Suprapubic skin (tissue), 4 donors: ENCODE results near the gene POTEB2. TPM values are rescaled to one million over a fixed set of nuclear protein-coding genes. Genes with fewer than 3 reads are reported as not detected.
"Not testable (repeated sequence)": the region's sequence is repeated elsewhere in the genome, so short reads cannot be mapped to it uniquely, and the experiment has no call there.

Source experiments
- DNase-seq, 2 donors: peaks; one replicate each; pipeline ENCODE4 v3.0.0-alpha.2; 2019; ENCODE audit warnings: low spot score in 2 of 2
- H3K27ac ChIP-seq: fragments of 200-600 bp; sonication (generic); one replicate; pipeline ENCODE4 v1.5.1; 2019
- H3K27me3 ChIP-seq: fragments of 200-600 bp; sonication (generic); one replicate; pipeline ENCODE4 v1.5.1; 2019
- H3K36me3 ChIP-seq: fragments of 200-600 bp; sonication (generic); one replicate; pipeline ENCODE4 v1.5.1; 2019
- H3K4me1 ChIP-seq: fragments of 200-600 bp; sonication (generic); one replicate; pipeline ENCODE4 v1.5.1; 2019
- H3K4me3 ChIP-seq: fragments of 200-600 bp; sonication (generic); one replicate; pipeline ENCODE4 v1.5.1; 2019; ENCODE audit warnings: mild to moderate bottlenecking
- H3K9me3 ChIP-seq: fragments of 200-600 bp; sonication (generic); one replicate; pipeline ENCODE4 v1.5.1; 2019
- WGBS: methylation state at CpG from one replicate; pipeline ENCODE4 v1.1.5; 2018; 5-methylcytosine and 5-hydroxymethylcytosine counted together
- total RNA-seq, 4 donors: library from RNA; depleted of rRNA; stranded (reverse); fragments of >200 nt; gene quantifications; one replicate each; pipeline ENCODE4 v1.1.0, GENCODE V29; 2016

POTEB2 gene
- not detected for total RNA-seq

- not testable (repeated sequence) for H3K27ac ChIP-seq, DNase-seq, H3K4me1 ChIP-seq, H3K36me3 ChIP-seq, H3K9me3 ChIP-seq, H3K4me3 ChIP-seq, H3K27me3 ChIP-seq
- WGBS, result no CpG with 5 or more reads among the region's 9 CpGs
Observed at GRCh38 chr15:20866214-20866613, at the start of gene POTEB2. Gene POTEB2, minus strand, starts transcription at chr15:20866314. Its CDS starts 33 bp downstream, at chr15:20866281.

DNA sequence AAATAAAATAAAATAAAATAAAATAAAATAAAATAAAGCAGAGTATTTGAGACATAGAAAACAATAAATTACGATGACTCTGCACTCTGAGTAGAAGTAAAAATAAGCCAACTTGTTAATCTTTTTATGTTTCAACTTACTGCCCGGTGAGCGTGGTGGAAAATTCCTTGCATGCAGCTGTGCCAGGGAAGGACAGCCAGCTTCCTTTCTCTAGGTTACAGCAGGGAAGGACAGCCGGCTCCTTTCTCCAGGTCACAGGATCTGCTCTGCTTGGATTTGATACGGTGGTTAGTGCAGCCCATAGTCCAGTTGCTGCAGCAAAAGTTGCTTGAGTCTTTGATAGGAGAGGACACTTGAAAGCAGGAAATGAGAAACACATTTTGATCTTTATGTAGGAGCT, 13.8 kb upstream of the POTEB2 start:
- H3K4me3 ChIP-seq, H3K27ac ChIP-seq, DNase-seq, H3K4me1 ChIP-seq, H3K9me3 ChIP-seq, H3K27me3 ChIP-seq, H3K36me3 ChIP-seq: not testable (repeated sequence)
- no CpG with 5 or more reads among the region's 5 CpGs for WGBS

- WGBS, result no CpG with 5 or more reads among the region's 48 CpGs
- not testable (repeated sequence) for H3K27me3 ChIP-seq, H3K4me3 ChIP-seq, DNase-seq, H3K36me3 ChIP-seq, H3K4me1 ChIP-seq, H3K27ac ChIP-seq, H3K9me3 ChIP-seq
Observed at GRCh38 chr15:20878464-20878863, 12.3 kb upstream of the POTEB2 start.

- not testable (repeated sequence) for H3K36me3 ChIP-seq, H3K9me3 ChIP-seq, H3K4me1 ChIP-seq, DNase-seq, H3K27ac ChIP-seq, H3K27me3 ChIP-seq, H3K4me3 ChIP-seq
- no CpG with 5 or more reads among the region's 37 CpGs for WGBS
Observed at GRCh38 chr15:20877819-20878218, 11.7 kb upstream of the POTEB2 start.
